NCI-H1105 treated with DMSO at 0.1 percent for 48 hours (cell line): ENCODE data around the gene ASRGL1.
A peak's percentile ranks its signal among the peaks of the same experiment; 100 is the strongest.
"Not testable (repeated sequence)": the region's sequence is repeated elsewhere in the genome, so short reads cannot be mapped to it uniquely, and the experiment has no call there.

Source experiments
- DNase-seq: peaks from one replicate; lab custom pipeline; 2025; lab: John Stamatoyannopoulos, UW

The ASRGL1 gene

GRCh38 chr11:62352355-62353336, 15.4 kb downstream of the ASRGL1 start:
- no peak for DNase-seq

GRCh38 chr11:62353841-62354240, 16.6 kb downstream of the ASRGL1 start:
- peak; percentile 14 for DNase-seq

GRCh38 chr11:62358273-62358672, 21.0 kb downstream of the ASRGL1 start:
- DNase-seq = no peak

- DNase-seq = no peak
Observed at GRCh38 chr11:62359475-62359874, 22.2 kb downstream of the ASRGL1 start.

GRCh38 chr11:62360685-62361084, 23.4 kb downstream of the ASRGL1 start:
- DNase-seq = no peak

- DNase-seq = not testable (repeated sequence)
Observed at GRCh38 chr11:62368861-62369477, 31.7 kb downstream of the ASRGL1 start.

- DNase-seq = no peak
Observed at GRCh38 chr11:62370743-62371440, 33.6 kb downstream of the ASRGL1 start.

- no peak for DNase-seq
Observed at GRCh38 chr11:62372871-62373270, 35.6 kb downstream of the ASRGL1 start.

GRCh38 chr11:62373464-62374119, 36.3 kb downstream of the ASRGL1 start:
- DNase-seq = no peak

- DNase-seq = no peak
Observed at GRCh38 chr11:62374801-62375200, 37.6 kb downstream of the ASRGL1 start.

- DNase-seq = peak; percentile 56
Observed at GRCh38 chr11:62378459-62379063, 41.3 kb downstream of the ASRGL1 start.

- DNase-seq = not testable (repeated sequence)
Observed at GRCh38 chr11:62379586-62379985, 42.3 kb downstream of the ASRGL1 start.

GRCh38 chr11:62380821-62381245, 43.6 kb downstream of the ASRGL1 start:
- DNase-seq = peak; percentile 74

- no peak for DNase-seq
Observed at GRCh38 chr11:62383822-62384221, 46.6 kb downstream of the ASRGL1 start.

- not testable (repeated sequence) for DNase-seq
Observed at GRCh38 chr11:62386083-62386482, 48.8 kb downstream of the ASRGL1 start.

GRCh38 chr11:62387381-62387780, 50.1 kb downstream of the ASRGL1 start:
- DNase-seq = no peak

GRCh38 chr11:62388999-62389398, 51.8 kb downstream of the ASRGL1 start:
- no peak for DNase-seq

GRCh38 chr11:62390237-62390636, 53.0 kb downstream of the ASRGL1 start:
- DNase-seq = no peak

- DNase-seq = no peak
Observed at GRCh38 chr11:62390722-62391121, 53.5 kb downstream of the ASRGL1 start.

- DNase-seq = no peak
Observed at GRCh38 chr11:62391642-62392425, 54.6 kb downstream of the ASRGL1 start.

- no peak for DNase-seq
Observed at GRCh38 chr11:62392506-62392905, 55.3 kb downstream of the ASRGL1 start.
